Measurements from ENCODE around the gene ZBTB21.
"Not testable (repeated sequence)": the region's sequence is repeated elsewhere in the genome, so short reads cannot be mapped to it uniquely, and the experiment has no call there.

Gene ZBTB21

DNA sequence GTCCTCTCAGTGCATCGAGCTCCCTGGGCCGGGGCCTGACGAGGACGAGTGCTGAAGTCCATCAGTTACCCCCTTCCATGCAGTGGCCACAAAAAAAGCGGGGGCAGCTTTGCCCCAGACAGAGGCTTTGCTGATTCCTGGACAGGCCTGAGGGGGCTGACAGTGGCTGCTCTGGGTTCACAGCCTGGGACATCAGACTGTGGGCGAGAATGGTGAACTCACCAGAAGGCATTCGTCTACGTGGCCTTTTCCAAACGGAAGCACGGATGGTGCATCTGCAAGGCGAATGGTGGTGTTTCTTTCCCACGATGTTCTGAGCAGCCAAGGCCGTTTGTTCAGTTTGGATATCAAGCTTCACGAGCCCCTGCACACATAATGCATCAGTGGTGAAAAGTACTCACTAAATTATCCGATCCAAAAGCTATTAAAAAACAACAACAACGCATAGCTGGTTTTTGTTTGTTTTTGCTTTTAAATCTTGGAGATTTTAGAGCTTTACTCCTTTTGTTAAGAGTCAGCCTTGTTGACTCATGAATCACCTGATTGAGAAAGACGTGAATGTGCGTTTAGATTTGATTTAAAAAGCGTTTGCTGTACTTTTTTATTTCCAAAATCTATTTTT is 6.3 kb upstream of the ZBTB21 start:
- DNase-seq = no peak

DNA sequence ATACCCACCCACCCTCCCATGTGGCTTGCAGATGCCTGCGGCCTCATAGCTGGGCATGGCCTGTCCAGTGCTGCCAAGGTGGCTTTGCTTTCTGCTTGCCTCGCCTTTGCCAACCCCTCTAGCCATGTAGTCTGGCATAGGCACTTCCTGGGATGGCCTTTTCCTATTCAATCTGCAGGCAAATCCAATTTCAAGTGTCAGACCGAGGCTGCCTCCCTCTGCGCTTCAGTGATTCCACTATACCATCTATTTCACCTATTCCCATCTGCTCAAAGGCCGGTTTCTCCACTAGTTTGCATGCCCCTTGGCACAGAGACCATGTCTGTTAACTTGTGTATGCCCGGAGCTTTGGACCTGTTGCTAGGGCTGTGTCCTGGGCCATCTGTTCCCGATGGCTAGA is 3.8 kb upstream of the ZBTB21 start:
- DNase-seq = no peak

DNA sequence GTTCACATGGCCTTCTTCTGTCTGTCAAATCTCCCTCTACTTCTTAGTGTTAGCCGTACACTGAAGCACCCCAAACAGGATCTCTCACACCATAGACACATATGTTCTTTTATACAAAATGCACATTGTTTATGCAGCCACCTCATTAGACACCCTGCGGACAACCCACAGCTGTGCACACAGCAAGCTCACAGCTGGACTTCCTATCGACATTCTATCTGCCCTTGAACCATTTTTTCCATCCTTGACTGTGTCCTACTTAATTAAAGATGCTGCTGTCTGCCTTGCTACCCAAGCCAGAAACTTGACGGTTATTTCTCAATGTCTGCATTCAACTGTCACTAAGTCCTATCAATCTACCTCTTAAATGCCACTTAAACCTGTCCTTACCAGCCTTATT is 3.2 kb upstream of the ZBTB21 start:
- no peak for DNase-seq

DNA sequence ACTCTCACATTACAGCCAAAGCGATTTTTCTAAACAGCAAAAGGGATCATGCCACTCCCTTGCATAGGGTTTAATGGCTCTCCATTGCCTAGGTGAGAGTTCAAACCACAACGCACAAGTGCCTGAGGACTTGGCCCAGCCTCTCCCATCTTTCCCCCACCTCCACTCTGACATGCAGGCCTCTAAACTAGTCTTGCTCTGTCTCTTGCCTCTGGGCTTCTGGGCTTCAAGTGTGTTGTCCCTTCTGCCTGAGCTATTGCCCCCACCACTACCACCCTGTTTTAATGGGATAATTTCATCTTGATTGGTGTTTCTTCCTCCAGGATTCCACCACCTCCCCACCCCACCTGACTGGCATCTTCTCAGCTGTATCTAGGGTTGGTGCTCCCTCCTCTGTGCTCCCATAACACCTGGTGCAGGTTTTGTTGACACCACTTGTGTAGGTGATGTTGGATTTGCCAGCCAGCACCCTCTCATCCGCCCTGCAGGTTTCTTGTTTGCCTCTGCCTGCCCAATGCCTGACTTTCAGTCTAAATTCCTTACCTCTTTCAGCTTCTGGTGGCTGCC is 2.7 kb upstream of the ZBTB21 start:
- DNase-seq = no peak

DNA sequence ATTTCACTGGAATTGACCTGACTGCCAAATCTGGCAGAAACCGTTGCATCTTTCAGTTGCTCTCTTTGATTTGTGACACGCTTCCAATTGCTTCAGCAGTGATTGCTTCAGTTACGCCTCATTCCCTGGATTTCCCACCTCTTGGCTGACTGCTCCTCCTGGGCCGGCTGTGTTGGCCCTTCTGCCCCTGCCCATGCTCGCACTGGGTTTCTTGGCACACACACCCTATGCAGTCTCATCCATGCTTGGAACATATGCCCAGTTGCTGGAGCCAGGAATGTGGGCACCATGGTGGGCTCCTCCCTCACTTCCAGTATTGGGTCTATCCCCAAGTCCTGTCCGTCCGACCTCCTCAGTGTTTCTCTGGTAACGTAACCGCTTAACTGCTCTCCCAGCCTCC is 2.2 kb upstream of the ZBTB21 start:
- no peak for DNase-seq

DNA sequence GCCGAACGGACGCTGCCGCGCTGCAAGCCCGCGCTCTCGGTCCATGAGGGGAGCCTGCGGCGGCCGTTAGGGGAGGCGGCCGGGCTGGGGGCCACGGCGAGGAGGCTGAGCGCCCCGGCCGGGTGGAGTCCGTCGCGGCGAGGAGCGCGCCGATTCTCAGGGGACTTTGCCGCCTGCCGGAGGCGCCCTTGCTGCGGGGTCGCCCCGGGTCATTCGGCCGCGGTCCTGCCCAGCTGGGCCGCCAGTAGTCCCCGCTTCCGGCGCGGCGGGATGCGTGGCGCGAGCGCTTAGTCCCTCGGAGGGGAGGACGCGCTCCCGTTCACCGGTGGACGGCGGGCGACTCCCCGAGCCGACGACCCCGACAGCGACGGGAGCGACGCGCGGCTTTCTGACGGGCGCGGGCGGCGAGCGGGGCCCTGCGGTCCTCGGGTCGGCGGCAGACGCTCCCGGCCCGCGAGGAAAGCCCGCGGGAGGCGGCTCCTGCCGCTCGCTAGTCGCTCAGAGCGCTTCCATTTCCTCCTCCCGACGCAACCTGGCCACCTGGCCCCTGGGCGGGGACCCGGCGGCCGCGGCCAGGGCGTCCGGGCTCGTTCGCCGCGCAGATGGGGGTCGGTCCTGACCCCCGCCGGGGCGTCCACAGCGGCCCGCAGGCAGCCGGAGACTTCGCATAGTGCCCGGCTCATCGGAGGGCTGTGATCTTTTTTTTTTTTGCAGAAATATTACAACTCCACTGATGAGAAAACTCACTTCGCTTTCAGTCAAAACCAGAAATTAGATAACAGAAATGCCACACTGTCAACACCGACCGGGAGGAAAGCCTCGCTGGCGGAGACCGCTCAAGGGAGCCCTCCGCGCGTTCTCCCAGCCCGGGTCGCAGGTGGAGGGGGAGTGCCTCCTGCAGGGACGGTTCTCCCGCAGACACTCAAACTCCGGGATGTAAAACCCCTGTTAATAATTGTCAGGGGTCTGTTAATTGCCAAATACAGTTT is 641 bp upstream of the ZBTB21 start:
- DNase-seq = no peak

DNA sequence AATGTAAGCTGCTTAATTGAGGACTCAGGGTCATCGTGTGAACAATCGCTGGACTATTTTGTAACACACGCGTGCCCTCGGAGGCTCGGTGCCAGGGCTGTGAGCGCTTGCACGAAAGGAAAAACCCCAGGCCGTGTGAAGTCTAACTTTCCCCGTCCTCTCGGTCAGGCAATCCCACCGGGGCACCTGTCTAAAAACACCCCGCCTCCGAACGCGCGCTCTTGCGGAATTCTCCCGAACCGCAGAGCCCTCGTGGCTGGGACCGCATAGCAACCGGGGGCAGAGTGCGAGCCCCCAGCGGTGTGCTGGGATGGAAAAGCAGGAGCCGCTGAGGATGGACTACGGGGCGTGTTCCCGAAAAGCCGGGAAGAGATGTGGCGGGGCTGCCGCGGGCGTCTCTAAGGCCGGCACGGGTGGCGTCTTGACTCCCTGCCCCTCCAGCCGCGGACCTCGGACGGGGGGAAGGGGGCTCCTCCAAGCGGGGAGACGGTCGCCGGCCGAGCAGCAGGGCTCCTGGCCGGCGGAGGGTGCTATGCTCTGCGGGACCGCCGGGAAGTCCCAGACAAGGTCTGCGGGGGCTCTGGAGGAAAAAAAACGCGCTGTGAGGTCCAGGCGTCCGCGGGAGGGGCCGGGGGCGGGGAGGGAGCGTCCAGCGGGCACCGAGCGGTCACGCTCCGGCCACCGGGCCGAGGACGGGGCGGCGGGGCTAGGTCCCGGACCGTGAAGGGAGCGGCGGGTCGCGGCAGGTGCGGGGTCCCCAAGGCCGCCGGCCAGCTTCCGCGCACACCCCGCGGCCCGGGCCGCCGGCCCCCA is 936 bp downstream of the ZBTB21 start:
- peak; percentile 23 for DNase-seq

DNA sequence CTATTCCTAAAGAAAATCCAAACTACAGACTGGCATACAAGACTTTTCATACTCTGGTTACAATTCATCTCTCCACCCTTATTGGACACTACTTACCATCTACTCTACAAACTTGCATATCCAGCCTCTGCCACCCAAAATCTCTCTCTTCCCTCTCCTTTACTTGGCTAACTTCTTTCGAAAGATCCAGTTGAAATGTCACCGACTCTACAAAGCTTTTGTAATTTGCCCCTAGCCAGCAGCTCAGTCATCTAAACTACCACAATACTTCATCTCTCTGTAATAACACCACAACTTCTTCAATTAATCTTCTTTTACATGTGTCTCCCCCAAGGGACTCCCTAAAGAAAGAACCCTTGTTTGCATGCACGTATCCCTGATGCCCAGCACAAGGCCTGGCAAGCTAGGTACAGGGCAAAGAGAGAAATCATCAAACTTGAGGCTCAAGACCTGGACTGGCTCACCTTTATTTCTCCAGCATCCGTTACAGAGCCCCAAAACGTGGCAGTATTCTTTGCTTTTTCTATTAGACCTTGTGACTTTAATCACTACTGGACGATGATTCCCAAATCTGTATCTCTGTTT is 2.7 kb downstream of the ZBTB21 start:
- no peak for DNase-seq

DNA sequence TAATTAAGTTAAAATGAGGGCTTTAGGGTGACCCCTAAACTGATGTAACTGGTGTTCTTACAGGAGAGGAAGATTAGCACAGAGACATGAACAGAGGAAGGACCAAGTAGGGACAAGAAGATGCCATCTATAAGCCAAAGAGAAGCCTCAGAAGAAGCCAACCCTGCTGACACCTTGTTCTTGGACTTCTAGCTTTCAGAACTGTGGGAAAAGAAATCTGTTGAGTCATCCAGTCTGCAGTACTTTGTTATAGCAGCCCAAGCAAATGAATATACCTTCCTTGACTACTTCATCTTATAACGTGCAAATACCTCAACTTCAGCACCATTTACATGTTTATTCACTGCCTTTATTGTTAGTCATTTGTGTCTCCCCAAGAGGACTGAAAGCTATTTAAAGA is 3.4 kb downstream of the ZBTB21 start:
- no peak for DNase-seq

DNA sequence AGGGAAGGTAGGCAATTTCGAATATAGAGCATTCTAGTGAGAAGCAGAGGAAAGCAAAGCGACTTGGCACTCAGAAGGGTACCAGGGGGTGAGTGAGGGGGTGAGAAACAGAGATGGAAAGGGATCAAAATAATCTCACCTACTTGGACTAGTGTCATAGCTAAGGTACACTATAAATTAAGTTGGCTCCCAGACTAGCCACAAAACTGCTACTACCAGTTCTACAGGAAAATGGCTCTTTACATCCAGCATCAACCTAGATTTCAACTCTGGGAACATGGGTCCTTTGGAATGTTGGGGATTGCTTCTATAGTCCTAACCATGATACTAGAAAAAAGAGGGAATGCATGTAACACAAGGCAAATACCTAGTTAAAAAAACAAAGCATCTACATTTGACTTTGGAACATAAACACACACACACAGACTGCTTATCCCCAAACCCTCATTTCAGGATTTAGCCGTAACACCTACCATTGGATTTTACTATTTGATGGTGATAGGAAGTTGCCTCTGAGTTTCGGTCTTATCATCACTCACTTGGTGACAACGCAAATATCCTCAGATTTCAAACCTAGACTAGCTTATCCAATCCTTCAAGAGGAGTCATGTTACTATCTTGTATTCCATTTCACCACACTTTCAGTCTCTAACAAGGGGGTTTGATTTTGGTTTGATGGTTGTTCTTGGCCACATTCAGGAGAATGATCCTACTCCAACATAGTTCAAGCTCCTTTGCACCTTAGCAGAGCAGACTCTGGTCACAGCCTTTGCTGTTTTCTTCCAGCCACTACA is 5.6 kb downstream of the ZBTB21 start:
- DNase-seq = no peak

DNA sequence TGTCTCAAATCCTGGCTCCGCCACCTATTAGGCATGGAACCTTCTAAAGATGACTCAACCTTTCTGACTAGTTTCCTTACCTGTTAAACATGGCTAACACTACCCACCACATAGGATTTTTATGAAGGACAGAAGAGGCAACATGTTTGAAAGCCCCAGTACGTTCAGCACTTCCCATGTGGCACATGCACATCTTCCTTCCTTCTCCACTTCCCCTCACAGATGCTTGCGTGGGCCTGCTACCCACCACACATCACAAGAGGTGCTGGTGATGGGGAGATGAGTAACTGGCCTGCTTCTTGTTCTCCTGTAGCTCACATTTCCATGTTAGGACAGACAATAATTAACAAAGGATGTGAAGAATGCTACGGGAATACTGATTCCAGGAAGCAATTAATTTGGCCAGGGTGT is 7.1 kb downstream of the ZBTB21 start:
- DNase-seq = no peak

DNA sequence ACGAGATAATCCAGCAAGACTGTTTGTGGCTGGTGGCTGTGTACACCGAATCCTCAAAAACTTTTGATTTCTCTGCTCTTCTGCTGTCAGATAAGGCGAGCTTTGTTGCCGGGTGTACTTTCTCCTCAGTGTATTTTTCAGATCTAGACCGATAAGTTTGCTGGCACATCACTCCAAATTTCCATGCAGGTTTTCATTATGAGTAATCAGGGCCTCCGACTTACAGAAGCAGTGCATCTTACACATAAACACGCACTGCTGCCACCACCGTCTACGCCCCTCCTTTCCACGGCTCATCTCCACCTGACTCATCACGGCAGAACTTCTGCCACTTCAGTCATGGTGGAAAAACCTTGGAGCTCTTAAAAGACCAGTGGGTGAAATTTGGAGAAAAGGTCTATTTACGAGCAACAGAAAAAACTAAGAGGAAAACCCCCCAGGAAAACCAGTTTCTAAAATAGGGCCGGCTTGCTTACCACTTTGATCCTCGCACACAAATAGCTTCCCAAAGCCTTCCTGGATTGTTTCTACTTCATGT is 7.7 kb downstream of the ZBTB21 start:
- DNase-seq = peak; percentile 65

DNA sequence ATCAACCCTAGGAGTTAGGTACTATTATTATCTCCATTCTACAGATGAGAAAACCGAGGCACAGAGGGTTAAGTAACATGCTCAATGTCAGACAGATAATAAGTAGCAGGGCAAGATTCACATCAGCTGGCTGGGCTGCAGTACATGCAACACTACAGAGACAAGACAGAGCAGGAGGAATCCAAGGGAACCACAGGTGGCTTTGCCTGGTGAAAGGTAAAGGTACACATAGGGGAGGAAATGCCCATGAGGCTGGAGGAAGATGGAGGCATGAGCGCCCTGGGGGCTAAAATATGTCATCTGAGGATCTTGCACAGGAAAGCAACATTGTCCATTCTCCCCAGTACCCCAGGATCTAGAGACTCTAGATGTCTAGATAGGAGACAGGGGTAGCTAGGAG is 8.4 kb downstream of the ZBTB21 start:
- DNase-seq = no peak

DNA sequence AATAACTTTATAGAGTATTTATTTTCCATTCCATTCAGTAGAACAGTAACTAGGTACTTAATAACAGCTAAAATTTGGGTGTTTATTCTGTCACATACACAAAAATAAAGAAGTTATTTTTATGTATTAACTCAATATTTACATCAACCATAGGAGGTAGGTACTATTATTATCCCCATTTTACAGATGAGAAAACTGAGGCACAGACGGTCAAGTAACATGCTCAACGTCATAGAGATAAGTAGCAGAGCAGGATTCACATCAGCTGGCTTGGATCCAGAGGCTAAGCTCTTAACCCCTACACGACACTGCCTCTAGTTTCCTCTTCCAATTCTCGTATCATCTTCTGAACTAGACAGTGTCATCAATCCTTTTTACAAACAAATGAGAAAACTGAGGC is 9.3 kb downstream of the ZBTB21 start:
- DNase-seq = no peak

DNA sequence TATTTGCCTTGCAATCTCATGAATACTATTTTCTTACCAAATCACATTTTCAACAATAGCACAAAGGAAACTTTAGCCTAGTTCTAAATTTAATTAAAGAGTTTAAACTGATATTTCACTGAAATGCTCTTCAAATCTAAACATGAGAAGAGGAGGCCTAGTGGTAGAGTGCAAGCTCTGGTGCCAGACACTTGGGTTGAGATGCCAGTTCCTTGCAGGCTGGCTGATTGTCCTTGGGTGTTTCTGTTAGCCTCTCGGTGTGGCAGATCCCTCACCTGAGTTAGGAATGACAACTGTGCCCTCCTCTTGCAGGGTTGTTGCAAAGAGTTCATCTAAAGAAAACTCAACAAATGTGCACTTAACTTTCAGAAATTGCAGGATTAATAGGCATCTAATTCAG is 12.5 kb downstream of the ZBTB21 start:
- DNase-seq = no peak

DNA sequence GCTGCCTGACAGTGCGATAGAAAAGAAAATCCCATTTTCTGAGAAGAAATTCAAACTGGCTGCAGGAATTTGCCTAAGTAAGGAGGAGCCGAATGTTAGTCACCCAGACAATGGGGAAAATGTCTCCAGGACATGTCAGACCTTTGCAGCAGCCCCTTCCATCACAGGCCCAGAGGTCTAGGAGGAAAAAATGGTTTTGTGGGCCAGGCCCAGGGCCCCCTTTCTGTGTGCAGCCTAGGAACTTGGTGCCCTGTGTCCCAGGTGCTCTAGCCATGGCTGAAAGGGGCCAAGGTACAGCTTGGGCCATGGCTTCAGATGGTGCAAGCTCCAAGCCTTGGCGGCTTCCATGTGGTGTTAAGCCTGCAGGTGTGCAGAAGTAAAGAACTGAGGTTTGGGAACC is 14.6 kb downstream of the ZBTB21 start:
- no peak for DNase-seq

DNA sequence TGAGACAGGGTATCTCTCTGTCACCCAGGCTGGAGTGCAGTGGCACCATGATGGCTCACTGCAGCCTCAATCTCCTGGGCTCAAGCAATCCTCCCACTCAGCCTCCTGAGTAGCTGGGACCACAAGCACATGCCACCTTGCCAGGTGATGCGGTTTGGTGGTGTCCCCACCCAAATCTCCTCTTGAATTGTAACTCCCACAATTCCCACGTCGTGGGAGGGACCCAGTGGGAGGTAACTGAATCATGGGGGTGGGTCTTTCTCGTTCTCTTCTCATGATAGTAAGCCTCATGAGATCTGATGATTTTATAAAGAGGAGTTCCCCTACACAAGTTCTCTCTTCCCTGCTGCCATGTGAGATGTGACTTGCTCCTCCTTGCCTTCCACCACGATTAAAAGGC is 15.5 kb downstream of the ZBTB21 start:
- not testable (repeated sequence) for DNase-seq

DNA sequence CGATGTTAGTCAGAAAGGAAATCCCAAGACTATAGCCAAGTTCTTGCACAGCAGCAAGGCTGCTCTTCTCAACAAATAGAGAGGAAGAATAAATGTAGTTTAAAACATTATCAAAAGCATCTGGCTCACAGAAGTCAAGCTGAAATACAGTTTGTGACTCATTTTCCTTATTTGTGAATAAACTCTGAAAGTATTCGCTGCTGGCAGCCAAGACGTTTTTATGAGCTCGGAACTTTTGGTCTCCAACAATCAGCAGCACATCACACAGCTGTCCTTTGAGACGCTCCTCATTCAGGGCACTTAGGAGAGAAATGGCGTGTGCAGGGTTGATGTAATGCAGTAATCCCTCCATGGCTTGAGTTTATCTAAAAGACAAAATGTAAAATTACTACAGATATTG is 16.4 kb downstream of the ZBTB21 start:
- DNase-seq = no peak

DNA sequence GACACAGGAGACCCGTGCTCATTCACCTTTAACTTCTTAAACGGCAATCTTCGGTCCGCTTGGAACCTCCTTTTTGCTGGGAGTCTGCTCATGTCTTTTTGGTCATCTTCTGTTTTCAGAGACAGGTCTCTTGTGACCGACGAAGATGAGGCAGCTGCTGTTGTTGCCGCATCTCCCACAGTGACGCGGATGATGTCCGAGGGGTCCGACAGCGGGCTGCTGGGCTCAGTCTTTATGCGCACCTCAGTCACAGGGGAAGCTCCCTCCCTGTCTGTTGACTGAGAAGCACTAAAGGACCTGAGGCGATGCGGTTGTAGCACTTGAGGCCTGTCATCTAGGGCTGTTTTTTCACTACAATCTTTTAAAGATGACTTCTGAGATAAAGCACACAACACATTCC is 17.6 kb downstream of the ZBTB21 start:
- no peak for DNase-seq

DNA sequence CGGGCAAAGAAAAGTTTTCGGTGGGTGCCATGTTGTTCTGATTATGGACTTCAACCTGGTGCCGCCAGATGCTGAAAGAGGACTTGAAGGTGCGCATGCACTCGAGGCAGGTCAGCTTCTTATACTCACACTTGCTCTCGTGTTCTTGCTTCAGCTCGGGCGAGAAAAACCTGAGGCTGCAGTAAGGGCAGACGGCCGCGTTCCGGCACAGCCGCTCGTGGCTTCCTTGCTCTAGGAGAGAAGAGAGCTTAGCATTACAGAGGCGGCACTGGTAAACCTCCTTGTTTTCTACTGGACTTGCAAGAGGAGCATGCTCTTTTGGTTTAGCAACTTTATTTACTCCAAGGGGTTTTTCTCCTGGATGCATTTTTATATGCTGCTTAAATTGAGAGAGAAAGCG is 18.5 kb downstream of the ZBTB21 start:
- no peak for DNase-seq

DNA sequence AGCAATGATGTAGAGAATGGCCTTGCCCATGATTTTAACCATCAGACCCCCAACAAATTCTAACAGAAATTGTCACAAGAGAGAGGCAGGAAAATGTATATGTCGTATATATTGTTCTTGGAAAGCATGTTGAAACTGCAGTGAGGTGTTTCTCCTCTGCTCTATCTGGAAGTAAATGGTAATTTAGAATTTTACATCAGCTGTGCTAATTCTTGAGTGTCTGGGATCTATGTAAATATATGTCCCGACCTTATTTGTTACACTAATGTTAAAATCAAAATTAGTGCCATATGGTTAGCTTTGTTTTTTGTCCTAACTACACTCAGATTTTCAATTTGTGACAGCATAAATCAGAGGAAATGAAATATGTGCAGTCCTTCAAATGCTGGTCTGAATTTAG is 20.5 kb downstream of the ZBTB21 start:
- DNase-seq = no peak

DNA sequence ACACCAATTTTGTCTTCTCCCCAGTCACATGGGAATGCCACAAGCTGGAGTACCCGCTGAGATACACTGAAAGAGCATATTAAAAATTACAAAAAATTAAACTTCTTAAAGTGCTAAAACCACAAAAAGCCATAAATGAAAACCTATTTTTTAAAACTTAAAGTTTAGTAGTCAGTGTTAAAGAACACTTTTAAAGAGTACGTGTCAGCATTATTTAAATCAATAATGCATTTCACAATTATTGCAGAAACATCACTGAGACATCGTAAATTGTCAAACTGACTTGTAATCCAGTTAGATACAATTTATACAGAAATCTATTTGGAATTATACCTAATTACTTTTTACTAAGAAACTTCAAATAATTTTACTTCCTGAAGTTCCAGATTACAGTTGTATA is 22.9 kb downstream of the ZBTB21 start:
- no peak for DNase-seq

Measured in activated CD4-positive, alpha-beta T cell treated with anti-CD3 and anti-CD28 coated beads for 1 hour (primary cell).